Inferior parietal cortex (tissue), 1 donor: Measurements from ENCODE around the gene TEX35.
"Not testable (repeated sequence)": the region's sequence is repeated elsewhere in the genome, so short reads cannot be mapped to it uniquely, and the experiment has no call there.

ENCODE experiments used
- DNase-seq: peaks from one replicate; pipeline ENCODE4 v3.0.0-alpha.2; 2016; ENCODE audit errors: extremely low spot score

TEX35 gene

GRCh38 chr1:178494569-178494971, 18.3 kb upstream of the TEX35 start:
- DNase-seq, result no peak

- DNase-seq, result no peak
Measured at GRCh38 chr1:178495158-178495557, 17.8 kb upstream of the TEX35 start.

GRCh38 chr1:178495741-178496409, 17.0 kb upstream of the TEX35 start:
- no peak for DNase-seq

DNA sequence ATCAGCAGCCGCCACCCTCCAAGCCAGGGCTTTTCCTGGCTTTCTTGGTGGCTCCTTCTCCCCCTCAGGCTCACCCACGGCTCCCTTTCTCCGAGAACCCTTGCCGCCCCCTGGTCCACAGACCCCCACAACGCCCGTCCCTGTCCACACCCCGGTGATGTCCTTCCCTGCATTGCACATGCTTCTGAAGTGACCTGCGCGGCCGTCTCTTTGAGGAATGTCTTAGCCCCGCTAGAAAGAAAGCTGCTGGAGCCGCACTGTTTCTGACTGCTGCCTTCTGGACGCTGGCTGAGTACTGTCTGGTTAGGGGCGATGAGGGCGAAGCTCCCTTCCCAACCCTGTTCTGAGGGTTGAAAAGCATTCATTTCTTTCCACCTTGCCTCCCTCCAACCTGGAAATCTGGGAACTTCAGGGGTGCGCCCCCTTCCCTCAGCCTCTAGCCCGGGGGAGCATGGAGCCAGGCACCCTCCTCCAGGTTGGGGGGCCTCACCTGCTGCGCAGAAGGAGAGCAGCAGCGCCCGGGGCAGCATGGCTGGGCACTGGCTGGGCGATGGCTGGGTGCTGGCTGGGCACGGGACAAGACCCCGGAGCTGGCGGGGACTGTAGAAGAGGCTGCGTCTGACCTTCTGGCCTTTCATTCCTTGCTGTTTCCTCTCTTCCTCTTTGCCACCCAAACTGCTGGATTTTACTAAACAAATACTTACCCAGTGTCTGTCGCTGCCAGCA, 16.3 kb upstream of the TEX35 start, which contains the start of gene CLEC20A:
TSS of gene CLEC20A (minus strand) at position 555 of the 726 bp plus-strand sequence. CDS start at position 530, 25 bp downstream.
- DNase-seq, result no peak

- DNase-seq, result no peak
Measured at GRCh38 chr1:178497903-178498478, 14.9 kb upstream of the TEX35 start.

DNA sequence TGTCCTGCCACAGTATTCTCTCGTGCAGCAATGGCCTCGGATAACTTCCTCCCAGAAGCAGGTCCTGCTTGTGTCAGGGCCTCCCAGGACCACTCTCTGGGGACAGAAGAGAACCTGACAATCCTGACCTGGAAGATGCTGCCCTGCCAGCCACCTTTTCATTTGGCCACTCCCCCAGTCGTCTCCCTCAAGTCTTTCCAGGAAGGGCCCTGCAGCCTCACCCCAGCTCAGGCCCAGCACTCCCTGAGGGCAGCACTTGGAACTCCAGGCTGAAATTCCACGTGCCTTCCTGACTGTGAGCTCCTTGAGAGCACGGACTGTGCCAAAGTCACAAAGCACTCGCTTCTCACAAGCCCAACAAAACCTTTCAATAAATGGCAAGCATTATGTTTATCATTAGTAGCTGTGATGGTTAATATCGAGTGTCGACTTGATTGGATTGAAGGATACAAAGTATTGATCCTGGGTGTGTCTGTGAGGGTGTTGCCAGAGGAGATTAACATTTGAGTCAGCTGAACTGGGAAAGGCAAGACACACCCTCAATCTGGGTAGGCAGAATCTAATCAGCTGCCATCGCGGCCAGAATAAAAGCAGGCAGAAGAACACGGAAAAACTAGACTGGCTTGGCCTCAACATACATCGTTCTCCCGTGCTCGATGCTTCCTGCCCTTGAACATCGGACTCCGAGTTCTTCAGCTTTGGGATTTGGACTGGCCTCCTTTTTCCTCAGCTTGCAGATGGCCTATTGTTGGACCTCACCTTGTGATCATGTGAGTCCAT, 13.8 kb upstream of the TEX35 start:
- no peak for DNase-seq

- DNase-seq, result no peak
Measured at GRCh38 chr1:178500091-178500770, 12.7 kb upstream of the TEX35 start.

GRCh38 chr1:178500936-178501554, 11.9 kb upstream of the TEX35 start:
- DNase-seq, result no peak

GRCh38 chr1:178501705-178502329, 11.1 kb upstream of the TEX35 start:
- peak; percentile 68 for DNase-seq

GRCh38 chr1:178502330-178502714, 10.6 kb upstream of the TEX35 start:
- DNase-seq, result no peak

GRCh38 chr1:178502856-178503255, 10.1 kb upstream of the TEX35 start:
- DNase-seq, result no peak

- DNase-seq, result not testable (repeated sequence)
Measured at GRCh38 chr1:178503316-178503715, 9.6 kb upstream of the TEX35 start.

GRCh38 chr1:178503849-178504248, 9.1 kb upstream of the TEX35 start:
- DNase-seq, result no peak

GRCh38 chr1:178504286-178504685, 8.6 kb upstream of the TEX35 start:
- DNase-seq, result no peak

DNA sequence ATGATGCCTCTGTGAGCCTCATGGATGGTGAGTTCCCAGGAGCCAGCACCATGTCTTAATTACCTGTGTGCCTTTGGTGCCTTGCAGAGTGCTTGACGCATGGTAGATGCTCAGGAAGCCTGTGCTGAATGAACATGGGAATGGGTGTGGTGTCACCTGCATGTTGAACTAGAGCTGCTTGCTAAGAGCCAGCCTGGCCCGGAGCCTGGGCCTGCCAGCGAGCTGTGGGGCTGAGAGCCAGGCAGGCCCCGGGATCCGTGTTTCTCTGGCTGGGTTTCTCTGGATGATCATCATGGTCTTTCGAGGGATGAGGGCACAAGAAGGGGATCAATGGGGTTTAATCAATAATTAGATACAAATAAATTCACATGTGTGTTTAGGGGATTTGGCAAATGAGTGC, 6.7 kb upstream of the TEX35 start:
- DNase-seq, result no peak

GRCh38 chr1:178506669-178507068, 6.2 kb upstream of the TEX35 start:
- DNase-seq, result no peak

- DNase-seq, result no peak
Measured at GRCh38 chr1:178509414-178510007, 3.4 kb upstream of the TEX35 start.

GRCh38 chr1:178510155-178510554, 2.8 kb upstream of the TEX35 start:
- DNase-seq, result no peak

DNA sequence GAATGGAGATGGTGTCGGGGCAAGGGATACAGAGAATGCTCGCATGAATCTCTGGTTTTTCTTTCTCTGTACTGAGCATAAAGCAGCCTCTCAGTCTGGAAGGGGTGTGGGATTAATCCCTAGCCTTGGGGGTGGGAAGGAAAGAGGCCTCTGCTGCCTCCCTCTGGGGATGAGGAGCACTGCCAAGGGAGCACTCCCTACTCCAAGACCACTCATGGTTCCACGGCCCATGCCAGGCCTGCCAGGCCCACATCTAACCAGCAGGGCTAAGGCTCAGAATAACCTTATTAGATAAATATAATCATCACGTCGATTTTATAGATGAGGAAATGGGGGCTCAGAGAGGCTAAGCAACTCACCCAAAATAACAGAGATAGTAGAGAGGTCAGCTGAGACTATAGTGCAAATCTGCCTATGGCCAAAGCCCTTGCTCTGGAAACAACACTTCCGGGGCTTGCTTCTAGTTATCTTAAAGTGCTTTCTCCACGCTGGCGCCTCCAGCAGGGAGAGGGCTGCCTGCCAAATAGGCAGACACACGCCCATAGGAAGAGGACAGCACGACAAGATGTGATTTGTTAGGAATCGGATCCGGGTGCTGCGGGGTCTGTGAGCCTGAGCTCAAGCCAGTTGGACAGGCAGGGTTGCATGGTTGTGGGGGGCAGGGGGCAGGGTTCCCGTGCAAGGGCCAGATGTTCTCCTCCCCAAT, 522 bp downstream of the TEX35 start:
- DNase-seq, result no peak

DNA sequence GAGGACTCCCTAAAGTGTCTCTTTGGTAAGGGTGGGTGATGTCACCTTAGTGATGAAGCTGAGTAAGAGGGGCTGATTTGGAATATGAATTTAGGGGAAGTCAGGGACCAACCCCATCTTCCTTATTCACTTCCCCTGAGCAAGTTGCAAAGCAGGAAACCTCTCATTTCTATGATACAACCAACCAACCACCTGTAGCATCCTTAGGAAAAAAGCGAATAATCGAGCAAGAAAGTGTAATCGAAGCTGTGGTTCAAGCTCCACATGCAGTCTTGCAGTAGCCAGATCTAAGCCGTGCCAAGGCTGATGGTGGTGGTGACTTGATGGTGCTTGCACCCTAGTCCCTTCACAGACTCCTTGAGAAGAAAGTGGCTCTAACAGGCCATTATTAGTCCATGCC, 3.2 kb downstream of the TEX35 start:
- no peak for DNase-seq
